Smooth muscle cell (in vitro differentiated cells): ENCODE measurements around the gene RAB22A. TPM values are rescaled to one million over a fixed set of nuclear protein-coding genes. Genes with fewer than 3 reads are reported as not detected.
A peak's percentile ranks its signal among the peaks of the same experiment; 100 is the strongest.

Experiments used
- DNase-seq: peaks from one replicate; lab custom pipeline; 2025; ENCODE audit not compliant: unreplicated experiment; lab: John Stamatoyannopoulos, UW
- H2AFZ ChIP-seq: fragments of 200-600 bp; sonication (generic); 2 replicates; pipeline ENCODE4 v1.6.0; 2016; ENCODE audit warnings: antibody characterized with exemption, low read depth, mild to moderate bottlenecking
- H3F3A ChIP-seq: fragments of 200-600 bp; sonication (generic); 2 replicates; pipeline ENCODE4 v1.6.0; 2017; ENCODE audit warnings: antibody characterized with exemption, low read depth
- H3K27ac ChIP-seq: fragments of 200-600 bp; sonication (generic); 2 replicates; pipeline ENCODE4 v1.5.1; 2016; ENCODE audit warnings: low read depth, mild to moderate bottlenecking
- H3K27me3 ChIP-seq: fragments of 200-600 bp; sonication (generic); 2 replicates; pipeline ENCODE4 v1.6.1; 2016; ENCODE audit warnings: low read depth, mild to moderate bottlenecking
- H3K36me3 ChIP-seq: fragments of 200-600 bp; sonication (generic); 2 replicates; pipeline ENCODE4 v1.5.1; 2016; ENCODE audit warnings: low read depth
- H3K4me1 ChIP-seq: fragments of 200-600 bp; sonication (generic); 2 replicates; pipeline ENCODE4 v1.5.1; 2016; ENCODE audit warnings: low read depth
- H3K4me2 ChIP-seq: fragments of 200-600 bp; sonication (generic); 2 replicates; pipeline ENCODE4 v1.6.0; 2016; ENCODE audit warnings: mild to moderate bottlenecking
- H3K4me3 ChIP-seq: fragments of 200-600 bp; sonication (generic); 2 replicates; pipeline ENCODE4 v1.5.1; 2016; ENCODE audit warnings: mild to moderate bottlenecking
- H3K79me2 ChIP-seq: fragments of 200-600 bp; sonication (generic); 2 replicates; pipeline ENCODE4 v1.6.0; 2016; ENCODE audit warnings: low read depth, mild to moderate bottlenecking
- H3K9ac ChIP-seq: fragments of 200-600 bp; sonication (generic); 2 replicates; pipeline ENCODE4 v1.6.0; 2016; ENCODE audit warnings: low read depth
- H3K9me3 ChIP-seq: fragments of 200-600 bp; sonication (generic); replicated peaks from 2 replicates; pipeline ENCODE4 v1.5.1; 2016; ENCODE audit warnings: low read depth
- H4K20me1 ChIP-seq: fragments of 200-600 bp; sonication (generic); 2 replicates; pipeline ENCODE4 v1.6.0; 2016; ENCODE audit warnings: low read depth
- WGBS: methylation state at CpG from one replicate; pipeline ENCODE4 v1.1.7; 2016; ENCODE audit warnings: low lambda C conversion rate; 5-methylcytosine and 5-hydroxymethylcytosine counted together
- polyA plus RNA-seq: library from polyadenylated mRNA; unstranded; fragments of >200 nt; fragmentation: Nextera tagmentation; extraction: Ambion mirVana; gene quantifications from 2 replicates; pipeline ENCODE4 v1.2.1, GENCODE V29; 2016
- total RNA-seq: library from RNA; depleted of rRNA; stranded (reverse); fragments of >200 nt; gene quantifications from 2 replicates; pipeline ENCODE4 v1.2.3, GENCODE V29; 2014
- TF ChIP-seq, protein P1 (sequence below): fragments of 200-600 bp; sonication (generic); IDR thresholded peaks from 2 replicates; pipeline ENCODE4 v1.5.1; 2017; ENCODE audit warnings: borderline replicate concordance, mild to moderate bottlenecking, antibody characterized with exemption; ENCODE audit not compliant: insufficient read depth, poor library complexity, severe bottlenecking

RAB22A gene
- total and polyA plus RNA-seq, 2 experiments from 2014 or later, result 14.0 to 23.7 TPM

GRCh38 chr20:58306421-58307261, 2.9 kb upstream of the RAB22A start:
- peaks cover 14% of the 10 kb centered on the region for H3K4me1 ChIP-seq
- H3K36me3 ChIP-seq, result no peaks in the 10 kb centered on the region
- TF ChIP-seq, protein P1, sequence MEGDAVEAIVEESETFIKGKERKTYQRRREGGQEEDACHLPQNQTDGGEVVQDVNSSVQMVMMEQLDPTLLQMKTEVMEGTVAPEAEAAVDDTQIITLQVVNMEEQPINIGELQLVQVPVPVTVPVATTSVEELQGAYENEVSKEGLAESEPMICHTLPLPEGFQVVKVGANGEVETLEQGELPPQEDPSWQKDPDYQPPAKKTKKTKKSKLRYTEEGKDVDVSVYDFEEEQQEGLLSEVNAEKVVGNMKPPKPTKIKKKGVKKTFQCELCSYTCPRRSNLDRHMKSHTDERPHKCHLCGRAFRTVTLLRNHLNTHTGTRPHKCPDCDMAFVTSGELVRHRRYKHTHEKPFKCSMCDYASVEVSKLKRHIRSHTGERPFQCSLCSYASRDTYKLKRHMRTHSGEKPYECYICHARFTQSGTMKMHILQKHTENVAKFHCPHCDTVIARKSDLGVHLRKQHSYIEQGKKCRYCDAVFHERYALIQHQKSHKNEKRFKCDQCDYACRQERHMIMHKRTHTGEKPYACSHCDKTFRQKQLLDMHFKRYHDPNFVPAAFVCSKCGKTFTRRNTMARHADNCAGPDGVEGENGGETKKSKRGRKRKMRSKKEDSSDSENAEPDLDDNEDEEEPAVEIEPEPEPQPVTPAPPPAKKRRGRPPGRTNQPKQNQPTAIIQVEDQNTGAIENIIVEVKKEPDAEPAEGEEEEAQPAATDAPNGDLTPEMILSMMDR, result no peak
- peak overlapping the region; percentile 96 for H3K27ac ChIP-seq
- no peak overlapping the region for H2AFZ ChIP-seq
- no peaks in the 10 kb centered on the region for H3K27me3 ChIP-seq
- no peaks in the 10 kb centered on the region for H3K9me3 ChIP-seq
- peaks cover 17% of the 10 kb centered on the region for H3K79me2 ChIP-seq
- peak overlapping the region; percentile 54 for H3K4me2 ChIP-seq
- peak overlapping the region; percentile 87 for H3K9ac ChIP-seq
- peaks cover 7% of the 10 kb centered on the region for H4K20me1 ChIP-seq
- H3F3A ChIP-seq, result peaks cover 4% of the 10 kb centered on the region
- H3K4me3 ChIP-seq, result no peak overlapping the region
- 75% methylated on average over 11 of the region's 11 CpGs for WGBS
- DNase-seq, result no peak

- no peak for DNase-seq
- H3K4me1 ChIP-seq, result peaks cover 14% of the 10 kb centered on the region
- peak overlapping the region; percentile 96 for H3K27ac ChIP-seq
- no peaks in the 10 kb centered on the region for H3K9me3 ChIP-seq
- peaks cover 20% of the 10 kb centered on the region for H3K79me2 ChIP-seq
- H3K27me3 ChIP-seq, result no peaks in the 10 kb centered on the region
- peaks cover 7% of the 10 kb centered on the region for H4K20me1 ChIP-seq
- no peak overlapping the region for H3K4me3 ChIP-seq
- peak overlapping the region; percentile 87 for H3K9ac ChIP-seq
- H3F3A ChIP-seq, result peaks cover 4% of the 10 kb centered on the region
- no peaks in the 10 kb centered on the region for H3K36me3 ChIP-seq
- WGBS, result 96% methylated on average over 7 of the region's 7 CpGs
- peak overlapping the region; percentile 54 for H3K4me2 ChIP-seq
- TF ChIP-seq, protein P1, result no peak
- no peak overlapping the region for H2AFZ ChIP-seq
Observed at GRCh38 chr20:58307270-58307669, 2.2 kb upstream of the RAB22A start.

DNA sequence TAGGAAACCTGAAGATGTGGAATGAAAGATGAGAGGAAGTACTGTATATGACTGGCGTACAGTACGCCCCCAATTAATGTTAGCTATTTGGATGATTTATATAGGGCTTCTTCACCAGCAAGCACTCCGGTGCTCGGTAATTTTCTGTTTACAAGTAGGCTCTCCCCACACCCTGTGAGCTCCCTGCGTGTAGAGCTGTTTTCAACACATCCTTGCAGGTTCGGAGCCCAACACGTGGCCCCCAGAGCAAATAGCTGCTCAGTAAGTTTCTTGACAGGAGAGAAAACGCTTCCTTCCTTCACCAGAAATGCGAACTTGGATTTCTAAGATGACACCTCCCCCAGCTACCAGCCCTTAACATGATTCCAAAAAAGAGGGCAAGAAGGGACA, 1.2 kb upstream of the RAB22A start:
- peak overlapping the region; percentile 96 for H3K4me2 ChIP-seq
- WGBS, result 87% methylated on average over 9 of the region's 9 CpGs
- H3K79me2 ChIP-seq, result peaks cover 24% of the 10 kb centered on the region
- H3K27ac ChIP-seq, result peak overlapping the region; percentile 96
- H3K27me3 ChIP-seq, result no peaks in the 10 kb centered on the region
- no peaks in the 10 kb centered on the region for H3K36me3 ChIP-seq
- H3F3A ChIP-seq, result peaks cover 4% of the 10 kb centered on the region
- H3K4me1 ChIP-seq, result peaks cover 14% of the 10 kb centered on the region
- peak overlapping the region; percentile 75 for H3K4me3 ChIP-seq
- H3K9ac ChIP-seq, result peak overlapping the region; percentile 83
- H4K20me1 ChIP-seq, result peaks cover 15% of the 10 kb centered on the region
- no peaks in the 10 kb centered on the region for H3K9me3 ChIP-seq
- DNase-seq, result no peak
- H2AFZ ChIP-seq, result no peak overlapping the region
- TF ChIP-seq, protein P1, result no peak
